Tibial nerve (tissue), 4 donors: ENCODE results near the gene ASCL2. TPM values are rescaled to one million over a fixed set of nuclear protein-coding genes. Genes with fewer than 3 reads are reported as not detected.

Experiments used
- DNase-seq, 2 donors: peaks; one replicate each; pipeline ENCODE4 v3.0.0-alpha.2; 2019; ENCODE audit warnings: low spot score in 2 of 2
- H3K27ac ChIP-seq, 4 donors: fragments of 200-600 bp; sonication (generic) in 3 of 4; one replicate each; pipeline ENCODE4 v1.5.1; 2017 to 2019; ENCODE audit warnings: mild to moderate bottlenecking in 1 of 4
- H3K27me3 ChIP-seq, 2 donors: fragments of 200-600 bp; sonication (generic) in 1 of 2; one replicate each; pipeline versions ENCODE4 v1.5.1 to v1.6.0; 2017 to 2019
- H3K36me3 ChIP-seq, 3 donors: fragments of 200-600 bp; sonication (generic); one replicate each; pipeline ENCODE4 v1.5.1; 2018 to 2019
- H3K4me1 ChIP-seq, 4 donors: fragments of 200-600 bp; sonication (generic) in 3 of 4; one replicate each; pipeline ENCODE4 v1.5.1; 2017 to 2019
- H3K4me3 ChIP-seq, 4 donors: fragments of 200-600 bp; sonication (generic) in 3 of 4; one replicate each; pipeline ENCODE4 v1.5.1; 2017 to 2019; ENCODE audit warnings: mild to moderate bottlenecking in 1 of 4, moderate library complexity in 1 of 4
- H3K9me3 ChIP-seq, 4 donors: fragments of 200-600 bp; sonication (generic) in 3 of 4; one replicate each; pipeline ENCODE4 v1.5.1; 2017 to 2019
- CTCF ChIP-seq, 5 experiments: fragments of 200-600 bp in 3 of 5; fragments of 450-650 bp in 2 of 5; sonication (generic) in 3 of 5; IDR thresholded peaks; one replicate each; pipeline ENCODE4 v1.5.1; 2016 to 2019; ENCODE audit warnings: antibody characterized with exemption in 5 of 5, mild to moderate bottlenecking in 3 of 5, moderate library complexity in 2 of 5
- EP300 ChIP-seq, 2 donors: sonication (generic); formaldehyde crosslinking; IDR thresholded peaks; one replicate each; pipeline ENCODE4 v1.6.1; 2017; ENCODE audit warnings: antibody characterized with exemption in 2 of 2, mild to moderate bottlenecking in 1 of 2
- POLR2A ChIP-seq, 2 donors: fragments of 450-650 bp; IDR thresholded peaks; one replicate each; pipeline ENCODE4 v1.6.1; 2017; ENCODE audit warnings: antibody characterized with exemption in 2 of 2, mild to moderate bottlenecking in 2 of 2, moderate library complexity in 2 of 2
- WGBS, 2 donors: methylation state at CpG; one replicate each; pipeline ENCODE4 v1.1.5; 2018; 5-methylcytosine and 5-hydroxymethylcytosine counted together
- total RNA-seq, 4 donors: library from RNA; depleted of rRNA; stranded (reverse); fragments of >200 nt; gene quantifications; one replicate each; pipeline ENCODE4 v1.1.0, GENCODE V29; 2016

ASCL2 gene
- total RNA-seq, 4 donors from 2014 or later: 0.66 to 4.1 (median 3.0) TPM

DNA sequence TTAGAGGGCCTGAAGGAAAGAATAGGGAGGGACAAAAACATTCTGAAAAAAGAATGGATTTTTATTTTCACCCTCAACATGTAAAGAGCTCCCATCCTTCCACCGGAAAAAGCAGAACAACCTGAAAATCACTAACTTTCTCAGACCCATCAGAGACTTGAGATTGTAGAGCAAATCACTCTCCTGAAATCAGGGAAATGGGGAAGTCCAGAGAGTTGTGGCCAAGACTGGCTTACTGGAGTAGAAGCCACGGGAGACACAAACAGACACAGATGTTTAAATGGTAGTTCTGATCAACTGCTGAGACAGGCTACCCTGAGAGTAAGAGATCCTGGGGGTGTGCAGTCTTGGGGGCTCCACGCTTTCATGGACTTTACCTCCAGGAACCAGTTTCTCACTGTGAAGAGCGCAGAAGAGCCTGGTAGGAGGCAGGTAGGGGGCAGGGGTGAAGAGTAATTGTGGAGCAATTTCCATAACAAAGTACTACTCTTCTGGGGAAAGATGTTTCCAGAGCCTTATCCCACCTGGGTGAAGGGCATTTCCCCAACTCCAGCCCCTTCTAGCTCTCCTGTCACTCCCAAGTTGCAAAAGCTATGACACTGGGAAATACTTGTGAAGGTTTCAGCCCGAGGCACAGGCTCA is 47.1 kb downstream of the ASCL2 start:
- H3K9me3 ChIP-seq: peaks cover 0 to 13% (median 2%) of the 10 kb centered on the region in 4 donors
- no peaks in the 10 kb centered on the region for H3K36me3 ChIP-seq
- no peak overlapping the region for H3K4me3 ChIP-seq
- TF ChIP-seq EP300 (IDR thresholded peaks at IDR 0.05): no peak
- no peak for TF ChIP-seq POLR2A (IDR thresholded peaks at IDR 0.05)
- TF ChIP-seq CTCF (IDR thresholded peaks at IDR 0.05): no peak
- peak overlapping the region in 2 of 4 donors; percentile 23 to 61 for H3K27ac ChIP-seq
- WGBS, 2 donors: 67 to 78% methylated on average over 5 of the region's 5 CpGs
- DNase-seq: no peak
- H3K27me3 ChIP-seq: no peaks in the 10 kb centered on the region
- H3K4me1 ChIP-seq: peaks cover 0 to 3% (median 0%) of the 10 kb centered on the region in 4 donors

GRCh38 chr11:2222451-2222850 is 47.9 kb downstream of the ASCL2 start:
- Histone ChIP-seq H3K27ac (peak overlapping the region in 2 of 4 donors; percentile 36 to 42), H3K9me3 (peaks cover 0 to 13% (median 2%) of the 10 kb centered on the region in 4 donors), H3K27me3 (no peaks in the 10 kb centered on the region), H3K4me1 (peaks cover 0 to 3% (median 0%) of the 10 kb centered on the region in 4 donors), H3K36me3 (no peaks in the 10 kb centered on the region), H3K4me3 (no peak overlapping the region)
- WGBS, 2 donors: 22 to 23% methylated on average over 4 of the region's 4 CpGs
- DNase-seq: peak in 1 of 2 donors; percentile 43
- no peak for TF ChIP-seq CTCF (IDR thresholded peaks at IDR 0.05)
- TF ChIP-seq POLR2A (IDR thresholded peaks at IDR 0.05): no peak
- TF ChIP-seq EP300 (IDR thresholded peaks at IDR 0.05): peak in 1 of 2 donors; percentile 67

- TF ChIP-seq POLR2A (IDR thresholded peaks at IDR 0.05) (no peak), EP300 (IDR thresholded peaks at IDR 0.05) (no peak), CTCF (IDR thresholded peaks at IDR 0.05) (no peak)
These were observed 48.8 kb downstream of the ASCL2 start for GRCh38 chr11:2221591-2221990.

DNA sequence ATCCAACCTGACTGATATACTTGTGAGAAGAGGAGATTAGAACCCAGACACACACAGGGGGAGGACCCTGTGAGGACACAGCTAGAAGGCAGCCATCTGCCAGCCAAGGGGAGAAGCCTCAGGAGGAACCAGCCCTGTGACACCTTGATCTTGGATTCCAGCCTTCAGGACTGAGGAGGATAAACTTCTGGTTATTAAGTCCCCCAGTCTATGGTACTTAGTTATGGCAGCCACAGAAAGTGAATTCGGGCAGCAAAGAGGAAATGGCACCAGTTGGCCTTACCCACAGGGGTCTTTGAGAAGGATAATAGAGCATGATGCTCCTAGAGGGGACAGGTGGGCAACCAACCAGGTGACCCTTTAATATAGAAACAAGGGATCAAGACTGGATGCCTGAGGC is 49.4 kb downstream of the ASCL2 start:
- Histone ChIP-seq H3K36me3 (no peaks in the 10 kb centered on the region), H3K27ac (peak overlapping the region in 1 of 4 donors; percentile 42), H3K4me3 (no peak overlapping the region), H3K9me3 (peaks cover 0 to 13% (median 2%) of the 10 kb centered on the region in 4 donors), H3K4me1 (peaks cover 0 to 3% (median 0%) of the 10 kb centered on the region in 4 donors), H3K27me3 (no peaks in the 10 kb centered on the region)
- DNase-seq: no peak
- TF ChIP-seq POLR2A (IDR thresholded peaks at IDR 0.05): no peak
- TF ChIP-seq EP300 (IDR thresholded peaks at IDR 0.05): no peak
- TF ChIP-seq CTCF (IDR thresholded peaks at IDR 0.05): no peak
- WGBS, 2 donors: 86 to 100% methylated on average over 1 of the region's 1 CpG

More at GRCh38 chr11:2221591-2221990, 48.8 kb downstream of the ASCL2 start:
- no peak for DNase-seq
- Histone ChIP-seq H3K9me3 (peaks cover 0 to 13% (median 2%) of the 10 kb centered on the region in 4 donors), H3K4me1 (peaks cover 0 to 3% (median 0%) of the 10 kb centered on the region in 4 donors), H3K27me3 (no peaks in the 10 kb centered on the region), H3K27ac (peak overlapping the region in 2 of 4 donors; percentile 36 to 42), H3K4me3 (no peak overlapping the region), H3K36me3 (no peaks in the 10 kb centered on the region)
- 94 to 100% methylated on average over 1 of the region's 1 CpG for WGBS, 2 donors

DNA sequence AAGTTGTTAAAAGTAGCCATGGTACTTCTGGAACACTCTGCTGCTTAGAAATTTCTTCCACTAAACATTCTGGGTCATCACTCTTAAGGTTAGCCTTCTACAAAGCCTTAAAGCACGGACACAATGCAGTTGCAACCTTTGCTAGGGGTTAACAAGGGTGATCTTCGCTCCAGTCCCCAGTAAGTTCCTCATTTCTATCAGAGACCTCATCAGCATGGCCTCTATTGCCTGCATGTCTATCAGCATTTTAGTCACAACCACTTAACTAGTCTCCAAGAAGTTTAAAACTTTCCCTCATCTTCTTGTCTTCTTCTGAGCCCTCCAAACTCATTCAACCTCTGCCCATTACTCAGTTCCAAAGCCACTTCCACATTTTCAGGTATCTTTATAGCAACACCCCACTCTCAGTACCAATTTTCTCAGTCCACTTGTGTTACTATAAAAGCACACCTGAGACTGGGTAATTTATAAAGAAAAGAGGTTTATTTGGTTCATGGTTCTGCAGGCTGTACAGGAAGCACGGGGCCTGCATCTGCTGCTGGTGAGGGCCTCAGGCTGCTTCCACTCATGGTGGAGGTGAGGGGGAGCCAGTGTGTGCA is 50.1 kb downstream of the ASCL2 start:
- TF ChIP-seq CTCF (IDR thresholded peaks at IDR 0.05) (no peak), EP300 (IDR thresholded peaks at IDR 0.05) (no peak), POLR2A (IDR thresholded peaks at IDR 0.05) (no peak)
- Histone ChIP-seq H3K27me3 (no peaks in the 10 kb centered on the region), H3K4me1 (peaks cover 0 to 3% (median 0%) of the 10 kb centered on the region in 4 donors), H3K9me3 (peaks cover 0 to 13% (median 2%) of the 10 kb centered on the region in 4 donors), H3K36me3 (no peaks in the 10 kb centered on the region), H3K27ac (no peak overlapping the region), H3K4me3 (no peak overlapping the region)
- WGBS, 2 donors: 72 to 84% methylated on average over 3 of the region's 3 CpGs
- no peak for DNase-seq
